Measurements from ENCODE around the gene MAP4K4. TPM values are rescaled to one million over a fixed set of nuclear protein-coding genes. Genes with fewer than 3 reads are reported as not detected.

MAP4K4 gene
- total and polyA plus RNA-seq, 2 of the 13 experiments (the other 11 are each of a cell fraction or from before 2014, with no cell fraction given) = 105 to 264 TPM

GRCh38 chr2:101673920-101674319 is 23.6 kb upstream of the MAP4K4 start (continued):
- TF ChIP-seq LBX2 (CRISPR knock-in tag; IDR thresholded peaks at IDR 0.05; ENCODE audit: borderline replicate concordance) (no peak), PLRG1 (conservative IDR thresholded peaks at IDR 0.05) (no peak), ZFYVE20 (CRISPR knock-in tag; IDR thresholded peaks at IDR 0.05; ENCODE audit: borderline replicate concordance, low read depth) (no peak), ZNF12 (CRISPR knock-in tag; IDR thresholded peaks at IDR 0.05) (0 out of 2 replicates have a peak, but pooled peaks have one; percentile 39), SNAPC5 (CRISPR knock-in tag; IDR thresholded peaks at IDR 0.05; ENCODE audit: borderline replicate concordance) (no peak), ZNF432 (CRISPR knock-in tag; IDR thresholded peaks at IDR 0.05; ENCODE audit: borderline replicate concordance) (no peak), ZNF430 (CRISPR knock-in tag; IDR thresholded peaks at IDR 0.05) (no peak), ZNF446 (CRISPR knock-in tag; IDR thresholded peaks at IDR 0.05) (no peak), REXO4 (CRISPR knock-in tag; IDR thresholded peaks at IDR 0.05; ENCODE audit: borderline replicate concordance) (no peak), CEBPZ (IDR thresholded peaks at IDR 0.05; ENCODE audit: low read length) (no peak), ZEB1 (IDR thresholded peaks at IDR 0.05; ENCODE audit: insufficient replicate concordance, low read depth) (no peak), AGO1 (IDR thresholded peaks at IDR 0.05; ENCODE audit: low read depth, low read length, poor library complexity, severe bottlenecking) (no peak), ZNF7 (CRISPR knock-in tag; IDR thresholded peaks at IDR 0.05) (peak; percentile 45; the same call in 1 of the 2 replicates), ELF3 (CRISPR knock-in tag; IDR thresholded peaks at IDR 0.05) (no peak), ZNF232 (CRISPR knock-in tag; IDR thresholded peaks at IDR 0.05; ENCODE audit: borderline replicate concordance) (no peak), ZBTB20 (CRISPR knock-in tag; IDR thresholded peaks at IDR 0.05; ENCODE audit: borderline replicate concordance, low read depth) (0 out of 2 replicates have a peak, but pooled peaks have one; percentile 56), GPN1 (CRISPR knock-in tag; IDR thresholded peaks at IDR 0.05; ENCODE audit: borderline replicate concordance) (no peak), NR0B2 (CRISPR knock-in tag; IDR thresholded peaks at IDR 0.05) (no peak)
- TF ChIP-seq, protein P1, sequence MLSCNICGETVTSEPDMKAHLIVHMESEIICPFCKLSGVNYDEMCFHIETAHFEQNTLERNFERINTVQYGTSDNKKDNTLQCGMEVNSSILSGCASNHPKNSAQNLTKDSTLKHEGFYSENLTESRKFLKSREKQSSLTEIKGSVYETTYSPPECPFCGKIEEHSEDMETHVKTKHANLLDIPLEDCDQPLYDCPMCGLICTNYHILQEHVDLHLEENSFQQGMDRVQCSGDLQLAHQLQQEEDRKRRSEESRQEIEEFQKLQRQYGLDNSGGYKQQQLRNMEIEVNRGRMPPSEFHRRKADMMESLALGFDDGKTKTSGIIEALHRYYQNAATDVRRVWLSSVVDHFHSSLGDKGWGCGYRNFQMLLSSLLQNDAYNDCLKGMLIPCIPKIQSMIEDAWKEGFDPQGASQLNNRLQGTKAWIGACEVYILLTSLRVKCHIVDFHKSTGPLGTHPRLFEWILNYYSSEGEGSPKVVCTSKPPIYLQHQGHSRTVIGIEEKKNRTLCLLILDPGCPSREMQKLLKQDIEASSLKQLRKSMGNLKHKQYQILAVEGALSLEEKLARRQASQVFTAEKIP (CRISPR knock-in tag; IDR thresholded peaks at IDR 0.05; ENCODE audit: borderline replicate concordance) = no peak
- TF ChIP-seq, protein P2, sequence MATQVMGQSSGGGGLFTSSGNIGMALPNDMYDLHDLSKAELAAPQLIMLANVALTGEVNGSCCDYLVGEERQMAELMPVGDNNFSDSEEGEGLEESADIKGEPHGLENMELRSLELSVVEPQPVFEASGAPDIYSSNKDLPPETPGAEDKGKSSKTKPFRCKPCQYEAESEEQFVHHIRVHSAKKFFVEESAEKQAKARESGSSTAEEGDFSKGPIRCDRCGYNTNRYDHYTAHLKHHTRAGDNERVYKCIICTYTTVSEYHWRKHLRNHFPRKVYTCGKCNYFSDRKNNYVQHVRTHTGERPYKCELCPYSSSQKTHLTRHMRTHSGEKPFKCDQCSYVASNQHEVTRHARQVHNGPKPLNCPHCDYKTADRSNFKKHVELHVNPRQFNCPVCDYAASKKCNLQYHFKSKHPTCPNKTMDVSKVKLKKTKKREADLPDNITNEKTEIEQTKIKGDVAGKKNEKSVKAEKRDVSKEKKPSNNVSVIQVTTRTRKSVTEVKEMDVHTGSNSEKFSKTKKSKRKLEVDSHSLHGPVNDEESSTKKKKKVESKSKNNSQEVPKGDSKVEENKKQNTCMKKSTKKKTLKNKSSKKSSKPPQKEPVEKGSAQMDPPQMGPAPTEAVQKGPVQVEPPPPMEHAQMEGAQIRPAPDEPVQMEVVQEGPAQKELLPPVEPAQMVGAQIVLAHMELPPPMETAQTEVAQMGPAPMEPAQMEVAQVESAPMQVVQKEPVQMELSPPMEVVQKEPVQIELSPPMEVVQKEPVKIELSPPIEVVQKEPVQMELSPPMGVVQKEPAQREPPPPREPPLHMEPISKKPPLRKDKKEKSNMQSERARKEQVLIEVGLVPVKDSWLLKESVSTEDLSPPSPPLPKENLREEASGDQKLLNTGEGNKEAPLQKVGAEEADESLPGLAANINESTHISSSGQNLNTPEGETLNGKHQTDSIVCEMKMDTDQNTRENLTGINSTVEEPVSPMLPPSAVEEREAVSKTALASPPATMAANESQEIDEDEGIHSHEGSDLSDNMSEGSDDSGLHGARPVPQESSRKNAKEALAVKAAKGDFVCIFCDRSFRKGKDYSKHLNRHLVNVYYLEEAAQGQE (IDR thresholded peaks at IDR 0.05; ENCODE audit: borderline replicate concordance in 1 of 2, low read depth in 1 of 2, low read length in 2 of 2) = no peak
